ENCODE data around the gene MRGPRE.

The MRGPRE gene

DNA sequence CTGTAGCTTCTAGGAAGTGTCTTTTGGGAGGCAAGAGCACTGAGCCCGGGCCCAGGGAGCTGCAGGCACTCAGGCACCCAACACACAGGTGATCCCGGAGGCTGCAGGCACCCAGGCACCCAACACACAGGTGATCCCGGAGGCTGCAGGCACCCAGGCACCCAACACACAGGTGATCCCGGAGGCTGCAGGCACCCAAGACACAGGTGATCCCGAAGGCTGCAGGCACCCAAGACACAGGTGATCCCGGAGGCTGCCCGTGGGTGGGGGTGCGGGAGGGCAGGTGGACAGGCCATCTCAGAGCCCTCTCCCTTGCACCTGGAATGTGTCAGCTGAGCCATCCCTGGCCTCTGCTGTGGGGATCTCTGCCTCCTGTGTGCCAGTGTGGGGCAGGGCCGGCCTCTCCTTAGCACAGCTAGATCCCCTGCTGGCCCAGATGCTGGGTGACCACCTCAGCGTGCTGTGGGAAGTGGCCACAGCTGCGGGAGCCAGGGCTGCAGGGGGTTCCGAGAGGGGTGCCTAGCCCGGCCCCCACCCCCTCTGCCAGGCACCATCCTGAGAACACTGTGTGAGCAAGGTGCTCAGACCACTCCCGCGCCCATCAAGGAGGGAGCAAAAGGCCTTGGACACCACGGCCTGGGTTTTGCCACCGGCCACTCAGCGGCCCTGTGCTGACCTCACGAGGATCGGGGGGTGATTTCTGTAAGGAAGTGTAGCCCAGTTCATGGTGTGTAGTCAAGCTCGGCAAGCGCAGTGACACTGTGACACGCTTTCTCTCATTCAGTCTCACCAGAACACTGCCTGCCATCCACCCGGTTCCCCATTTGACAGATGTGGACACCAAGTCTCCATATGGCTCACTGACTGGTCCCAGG, 27.8 kb downstream of the MRGPRE start:
- ChIA-PET POLR2A (no interaction called here), CTCF (interaction anchor here (1.0 kb wide), 1 partner anchor 9 kb away, joined by 3 read pairs; no protein-coding TSS in a partner anchor)
- TF ChIP-seq CTBP1 (IDR thresholded peaks at IDR 0.05; ENCODE audit: borderline replicate concordance) (no peak), NFRKB (IDR thresholded peaks at IDR 0.05) (no peak), ELF4 (IDR thresholded peaks at IDR 0.05) (no peak), ARNT (IDR thresholded peaks at IDR 0.05) (no peak), FOXM1 (IDR thresholded peaks at IDR 0.05; ENCODE audit: borderline replicate concordance) (no peak), SUZ12 (IDR thresholded peaks at IDR 0.05) (no peak), L3MBTL2 (conservative IDR thresholded peaks at IDR 0.05) (no peak), FOXA1 (IDR thresholded peaks at IDR 0.05) (no peak), FOXK2 (IDR thresholded peaks at IDR 0.05) (no peak), LEF1 (IDR thresholded peaks at IDR 0.05; ENCODE audit: borderline replicate concordance) (no peak), ZNF384 (IDR thresholded peaks at IDR 0.05) (no peak)
- TF ChIP-seq, protein P1, sequence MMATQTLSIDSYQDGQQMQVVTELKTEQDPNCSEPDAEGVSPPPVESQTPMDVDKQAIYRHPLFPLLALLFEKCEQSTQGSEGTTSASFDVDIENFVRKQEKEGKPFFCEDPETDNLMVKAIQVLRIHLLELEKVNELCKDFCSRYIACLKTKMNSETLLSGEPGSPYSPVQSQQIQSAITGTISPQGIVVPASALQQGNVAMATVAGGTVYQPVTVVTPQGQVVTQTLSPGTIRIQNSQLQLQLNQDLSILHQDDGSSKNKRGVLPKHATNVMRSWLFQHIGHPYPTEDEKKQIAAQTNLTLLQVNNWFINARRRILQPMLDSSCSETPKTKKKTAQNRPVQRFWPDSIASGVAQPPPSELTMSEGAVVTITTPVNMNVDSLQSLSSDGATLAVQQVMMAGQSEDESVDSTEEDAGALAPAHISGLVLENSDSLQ (IDR thresholded peaks at IDR 0.05) = no peak
- no peak for DNase-seq (ENCODE audit: extremely low spot score)

DNA sequence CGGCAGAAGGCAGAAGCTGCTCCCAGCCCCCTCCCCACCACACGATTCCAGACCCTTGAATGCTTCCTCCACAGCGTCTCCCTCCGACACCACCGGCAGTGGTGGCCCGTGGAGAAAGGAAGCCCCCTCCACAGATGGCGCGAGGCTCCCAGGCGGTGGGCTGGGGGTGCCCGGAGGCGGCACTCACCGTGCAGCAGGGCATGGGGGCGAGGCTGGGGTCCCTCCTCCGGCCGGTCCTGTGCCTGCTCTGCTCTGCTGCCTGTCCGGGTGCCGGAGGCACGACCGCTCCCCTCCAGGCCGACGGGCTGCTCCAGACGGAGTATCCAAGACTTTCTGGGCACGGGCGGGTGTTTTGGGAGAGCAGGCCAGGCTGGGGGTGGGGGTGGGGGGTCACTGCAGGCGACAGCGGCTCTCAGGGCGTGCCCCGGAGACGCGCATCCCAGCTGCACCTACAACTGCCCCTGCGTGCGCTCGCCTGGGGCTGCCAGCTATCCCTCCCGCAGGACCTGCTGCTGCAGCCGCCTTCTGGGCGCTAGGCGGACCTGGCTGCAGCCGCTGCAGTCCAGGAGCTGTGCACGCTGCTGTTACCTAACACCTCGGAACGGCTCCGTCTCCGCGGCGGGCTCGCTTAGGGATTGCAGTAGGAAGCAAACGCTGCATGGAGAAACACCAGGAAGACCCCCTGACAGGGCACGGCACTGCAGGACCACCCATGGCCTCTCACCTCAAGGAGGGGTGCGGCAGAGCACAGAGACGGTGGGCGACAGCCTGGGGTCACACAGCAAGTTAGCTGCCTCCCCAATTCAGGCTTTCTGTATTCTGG, 28.8 kb downstream of the MRGPRE start:
- peak; percentile 34 for DNase-seq (ENCODE audit: extremely low spot score)
- POLR2A ChIA-PET = no interaction called here
- no peak for TF ChIP-seq FOXK2 (IDR thresholded peaks at IDR 0.05)
- TF ChIP-seq ZNF384 (IDR thresholded peaks at IDR 0.05) = no peak
- no peak for TF ChIP-seq TARDBP (IDR thresholded peaks at IDR 0.05)
- no peak for TF ChIP-seq HDGF (IDR thresholded peaks at IDR 0.05; ENCODE audit: borderline replicate concordance)
- TF ChIP-seq SUZ12 (IDR thresholded peaks at IDR 0.05) = no peak
- no peak for TF ChIP-seq FOXM1 (IDR thresholded peaks at IDR 0.05; ENCODE audit: borderline replicate concordance)
- TF ChIP-seq SP1 (IDR thresholded peaks at IDR 0.05) = no peak
- no peak for TF ChIP-seq CTBP1 (IDR thresholded peaks at IDR 0.05; ENCODE audit: borderline replicate concordance)
- TF ChIP-seq, protein P1 (IDR thresholded peaks at IDR 0.05) = no peak
- CTCF ChIA-PET = interaction anchor here (1.0 kb wide), 1 partner anchor 8 kb away, joined by 3 read pairs; no protein-coding TSS in a partner anchor

DNA sequence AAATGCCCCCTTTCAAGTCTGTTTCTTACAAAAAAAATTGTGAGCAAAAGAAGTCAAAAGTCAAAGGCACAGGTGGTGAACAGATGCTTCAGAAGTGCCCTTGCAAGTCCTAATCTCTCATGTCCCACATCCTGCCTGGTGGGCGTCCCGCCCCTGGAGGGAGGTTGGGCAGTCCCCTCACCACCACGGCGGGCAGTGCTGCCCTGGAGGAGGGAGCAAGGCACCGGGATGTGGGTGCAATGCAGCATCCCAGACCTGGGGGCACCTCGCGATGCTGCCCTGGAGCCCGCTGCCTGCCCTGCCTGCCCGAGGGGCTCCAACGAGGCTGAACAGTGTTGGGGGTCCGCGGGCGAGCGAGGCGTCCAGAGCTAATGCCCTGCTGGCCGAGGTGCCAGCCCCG, 29.5 kb downstream of the MRGPRE start:
- ChIA-PET CTCF (no interaction called here), POLR2A (no interaction called here)
- no peak for TF ChIP-seq TARDBP (IDR thresholded peaks at IDR 0.05)
- no peak for DNase-seq (ENCODE audit: extremely low spot score)

DNA sequence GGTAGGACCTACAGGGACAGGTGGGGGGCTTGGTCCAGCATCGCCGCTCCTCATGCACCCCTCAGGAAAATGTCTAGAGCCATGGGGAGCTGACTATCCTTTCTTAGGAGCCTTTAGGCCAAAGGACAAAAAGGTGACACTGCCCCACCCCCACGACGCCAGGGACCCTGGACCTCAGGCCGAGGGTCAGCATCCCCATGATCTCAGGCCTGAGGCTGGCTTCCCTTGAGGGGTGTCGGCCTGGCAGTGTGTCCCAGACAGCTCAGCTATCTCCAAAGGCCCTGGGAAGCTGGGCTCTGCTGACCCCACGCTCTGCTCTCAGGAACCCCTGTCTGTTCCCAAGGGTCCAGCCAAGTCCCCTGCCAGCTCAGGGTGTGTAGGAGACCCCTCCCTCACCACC, 29.9 kb downstream of the MRGPRE start:
- DNase-seq (ENCODE audit: extremely low spot score) = no peak
- TF ChIP-seq BHLHE40 (IDR thresholded peaks at IDR 0.05; ENCODE audit: borderline replicate concordance) = no peak
- TF ChIP-seq SP1 (IDR thresholded peaks at IDR 0.05) = no peak
- TF ChIP-seq, protein P1 (IDR thresholded peaks at IDR 0.05) = no peak
- ChIA-PET POLR2A (no interaction called here), CTCF (no interaction called here)

DNA sequence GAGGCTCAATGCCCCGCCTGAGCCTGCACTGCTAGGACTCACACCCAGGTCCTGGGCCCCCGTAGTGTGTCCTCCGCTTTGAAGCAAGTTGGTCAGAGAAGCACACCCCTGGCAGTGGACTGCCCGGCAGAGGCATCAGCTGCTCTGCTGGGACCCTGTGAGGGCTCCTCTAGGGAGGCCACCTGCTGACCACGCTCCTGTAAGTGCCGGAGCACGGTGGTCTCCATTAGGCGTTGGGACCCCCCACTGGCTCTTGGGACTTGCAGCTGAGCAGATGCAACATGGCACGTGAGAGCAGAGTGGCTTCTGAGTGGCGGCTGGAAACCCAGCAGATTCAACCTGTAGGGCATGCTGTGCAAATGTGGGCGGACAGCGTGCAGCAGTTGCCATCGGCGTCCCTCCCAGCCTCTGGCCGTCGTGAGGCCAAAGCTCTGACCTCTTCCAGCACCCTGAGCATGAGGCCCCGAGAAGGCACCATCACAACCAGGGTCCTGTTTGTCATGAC, 30.5 kb downstream of the MRGPRE start:
- POLR2A ChIA-PET = no interaction called here
- CTCF ChIA-PET = no interaction called here
- no peak for DNase-seq (ENCODE audit: extremely low spot score)
- no peak for TF ChIP-seq ZNF384 (IDR thresholded peaks at IDR 0.05)
- no peak for TF ChIP-seq TARDBP (IDR thresholded peaks at IDR 0.05)
- TF ChIP-seq FOXK2 (IDR thresholded peaks at IDR 0.05) = no peak
- TF ChIP-seq, protein P1 (IDR thresholded peaks at IDR 0.05) = no peak
- no peak for TF ChIP-seq SUZ12 (IDR thresholded peaks at IDR 0.05)
- TF ChIP-seq SP1 (IDR thresholded peaks at IDR 0.05) = no peak
- no peak for TF ChIP-seq ELF4 (IDR thresholded peaks at IDR 0.05)
- no peak for TF ChIP-seq ARNT (IDR thresholded peaks at IDR 0.05)
- TF ChIP-seq NFRKB (IDR thresholded peaks at IDR 0.05) = no peak

DNA sequence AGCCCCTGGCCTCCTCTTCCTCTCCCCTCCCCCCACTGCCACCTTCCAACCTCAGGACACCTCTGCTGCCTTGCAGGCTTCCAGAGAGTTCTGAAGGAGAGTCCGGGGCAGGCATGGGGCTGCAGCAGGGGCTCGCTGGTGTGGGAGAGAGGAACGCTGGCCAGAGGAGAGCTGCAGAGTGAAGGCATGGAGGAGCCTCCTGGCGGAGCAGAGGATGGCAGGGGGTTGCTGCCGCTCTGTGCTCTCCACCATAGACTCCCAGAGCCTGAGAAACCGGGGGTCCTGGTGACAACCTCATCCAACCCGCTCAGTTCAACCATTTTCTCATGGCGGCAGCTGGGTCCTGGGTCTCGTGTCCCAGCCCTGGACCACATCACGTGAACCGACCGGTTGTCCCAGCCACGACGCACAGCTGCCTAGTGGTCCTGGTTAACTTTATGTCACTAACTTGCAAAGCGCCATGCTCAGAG, 31.1 kb downstream of the MRGPRE start:
- ChIA-PET CTCF (no interaction called here), POLR2A (no interaction called here)
- no peak for DNase-seq (ENCODE audit: extremely low spot score)
- TF ChIP-seq NFRKB (IDR thresholded peaks at IDR 0.05) (no peak), CTBP1 (IDR thresholded peaks at IDR 0.05; ENCODE audit: borderline replicate concordance) (no peak), FOXK2 (IDR thresholded peaks at IDR 0.05) (no peak), HDGF (IDR thresholded peaks at IDR 0.05; ENCODE audit: borderline replicate concordance) (no peak), FOXA1 (IDR thresholded peaks at IDR 0.05) (no peak), L3MBTL2 (conservative IDR thresholded peaks at IDR 0.05) (no peak), FOXM1 (IDR thresholded peaks at IDR 0.05; ENCODE audit: borderline replicate concordance) (no peak), BHLHE40 (IDR thresholded peaks at IDR 0.05; ENCODE audit: borderline replicate concordance) (no peak), SP1 (IDR thresholded peaks at IDR 0.05) (no peak)

Measured in HEK293T (cell line).